B cell (primary cell): Measurements from ENCODE around the gene PRKACG. TPM values are rescaled to one million over a fixed set of nuclear protein-coding genes. Genes with fewer than 3 reads are reported as not detected.

ENCODE experiments used
- ATAC-seq: fragments of 200-7000 bp; cut with Tn5 transposase; one replicate; pipeline ENCODE4 v1.10.0; 2021; ENCODE audit warnings: low read depth, mild to moderate bottlenecking, moderate number of reproducible peaks, moderate library complexity
- CTCF ChIA-PET: fragments of 350-600 bp; sonication (Branson Sonifier 250); formaldehyde crosslinking; loops from one replicate; lab custom pipeline; 2021; ENCODE audit warnings: antibody characterized with exemption, inconsistent platforms; lab: Charles Lee
- POLR2A ChIA-PET: fragments of 350-600 bp; sonication (Branson Sonifier 250); formaldehyde crosslinking; loops from one replicate; lab custom pipeline; 2021; ENCODE audit warnings: antibody characterized with exemption; lab: Charles Lee
- DNase-seq: peaks from one replicate; pipeline ENCODE4 v3.0.0; 2013
- H2AFZ ChIP-seq: 2 replicates; pipeline ENCODE4 v1.6.1; 2012; ENCODE audit warnings: mild to moderate bottlenecking, low read depth, low read length; ENCODE audit not compliant: insufficient read depth, poor library complexity, severe bottlenecking
- H3K27ac ChIP-seq, 2 donors: 1 replicate in 1 of 2; 2 replicates in 1 of 2; pipeline ENCODE4 v1.5.1; 2012 to 2013; ENCODE audit warnings: low read length in 2 of 2, mild to moderate bottlenecking in 2 of 2, moderate library complexity in 1 of 2
- H3K27me3 ChIP-seq, 4 experiments: fragments of 200-600 bp in 1 of 4; sonication (generic) in 1 of 4; replicated peaks in 1 of 4; 1 replicate in 2 of 4; 2 replicates in 2 of 4; pipeline versions ENCODE4 v1.6.1 to v1.7.0; 2013 to 2016; ENCODE audit warnings: low read length in 3 of 4, mild to moderate bottlenecking in 2 of 4, mixed read lengths in 1 of 4, moderate library complexity in 1 of 4; ENCODE audit not compliant: insufficient read depth in 4 of 4, control insufficient read depth in 3 of 4; ENCODE audit errors: control extremely low read depth in 1 of 4
- H3K36me3 ChIP-seq, 2 experiments: replicated peaks in 1 of 2; 1 replicate in 1 of 2; 2 replicates in 1 of 2; pipeline versions ENCODE4 v1.6.1 to v1.7.1; 2013; ENCODE audit warnings: low read length in 1 of 2; ENCODE audit not compliant: insufficient read depth in 2 of 2, control insufficient read depth in 1 of 2; ENCODE audit errors: control extremely low read depth in 1 of 2, extremely low read depth in 1 of 2
- H3K4me1 ChIP-seq, 2 donors: fragments of 200-600 bp in 1 of 2; sonication (generic) in 1 of 2; 1 replicate in 1 of 2; 2 replicates in 1 of 2; pipeline versions ENCODE4 v1.5.1 to v1.6.1; 2013 to 2017; ENCODE audit warnings: low read length in 2 of 2; ENCODE audit not compliant: control insufficient read depth in 2 of 2, insufficient read depth in 2 of 2
- H3K4me2 ChIP-seq: replicated peaks from 2 replicates; pipeline ENCODE3; 2012; ENCODE audit warnings: mild to moderate bottlenecking, low read depth, low read length; ENCODE audit not compliant: poor library complexity, severe bottlenecking
- H3K4me3 ChIP-seq, 5 experiments: fragments of 200-600 bp in 1 of 5; sonication (generic) in 1 of 5; 1 replicate in 3 of 5; 2 replicates in 2 of 5; pipeline versions ENCODE4 v1.5.1 to v1.7.0; 2011 to 2016; ENCODE audit warnings: low read length in 4 of 5, mild to moderate bottlenecking in 4 of 5, low read depth in 2 of 5, control low read depth in 1 of 5, moderate library complexity in 1 of 5; ENCODE audit not compliant: insufficient read depth in 1 of 5; ENCODE audit errors: control extremely low read depth in 1 of 5, extremely low read depth in 1 of 5
- H3K79me2 ChIP-seq: fragments of 200-600 bp; sonication (generic); one replicate; pipeline ENCODE4 v1.6.0; 2016; ENCODE audit warnings: low read length; ENCODE audit not compliant: control insufficient read depth, insufficient read depth
- H3K9ac ChIP-seq: fragments of 200-600 bp; sonication (generic); 2 replicates; pipeline ENCODE4 v1.6.1; 2017; ENCODE audit warnings: mild to moderate bottlenecking, low read length, moderate library complexity
- H3K9me3 ChIP-seq, 3 donors: one replicate each; pipeline versions ENCODE4 v1.6.1 to v1.7.1; 2013; ENCODE audit warnings: low read length in 2 of 3; ENCODE audit not compliant: control insufficient read depth in 2 of 3, insufficient read depth in 1 of 3; ENCODE audit errors: control extremely low read depth in 1 of 3
- H4K20me1 ChIP-seq: 2 replicates; pipeline ENCODE4 v1.6.0; 2012; ENCODE audit warnings: mild to moderate bottlenecking, low read length; ENCODE audit not compliant: insufficient read depth, control insufficient read depth, poor library complexity, severe bottlenecking
- H3K27ac Mint-ChIP-seq: one replicate; pipeline ENCODE4 v1.8.0; 2021; ENCODE audit warnings: mixed read lengths
- H3K27me3 Mint-ChIP-seq: one replicate; pipeline ENCODE4 v1.8.0; 2021; ENCODE audit warnings: mixed read lengths
- H3K4me1 Mint-ChIP-seq: one replicate; pipeline ENCODE4 v1.8.0; 2021; ENCODE audit warnings: mixed read lengths
- H3K4me3 Mint-ChIP-seq: one replicate; pipeline ENCODE4 v1.8.0; 2021; ENCODE audit warnings: mixed read lengths
- H3K9me3 Mint-ChIP-seq: one replicate; pipeline ENCODE4 v1.8.0; 2022; ENCODE audit warnings: mixed read lengths; ENCODE audit not compliant: insufficient read depth
- EZH2 ChIP-seq: IDR thresholded peaks from 2 replicates; pipeline ENCODE4 v1.6.1; 2012; ENCODE audit warnings: borderline replicate concordance, low read depth, mild to moderate bottlenecking, moderate library complexity, low read length; ENCODE audit not compliant: insufficient read depth, poor library complexity, severe bottlenecking
- WGBS: methylation state at CpG from one replicate; pipeline ENCODE4 v1.1.5; 2013; ENCODE audit warnings: missing lambda C conversion rate; ENCODE audit not compliant: insufficient coverage; 5-methylcytosine and 5-hydroxymethylcytosine counted together
- intact Hi-C: fragments of 100-400 bp; cut with micrococcal nuclease; formaldehyde crosslinking; loops from one replicate; pipeline ENCODE4 v1.10.0; 2022
- polyA plus RNA-seq: library from polyadenylated mRNA; depleted of rRNA; stranded (reverse); fragments of >200 nt; gene quantifications from 2 replicates; pipeline ENCODE4 v1.2.3, GENCODE V29; 2012
- total RNA-seq, 2 donors: library from RNA; stranded (reverse); fragments of 120-200 nt in 1 of 2; gene quantifications; 1 replicate in 1 of 2; 2 replicates in 1 of 2; pipeline versions ENCODE4 v1.2.3 to v1.2.4, GENCODE V29; 2013 to 2022
- TF ChIP-seq, protein P1 (sequence below): fragments of 200-600 bp; IDR thresholded peaks from one replicate; pipeline ENCODE4 v1.8.0; 2022; ENCODE audit warnings: antibody characterized with exemption, mild to moderate bottlenecking

The PRKACG gene
- total and polyA plus RNA-seq, 2 donors (not counting 1 experiment from before 2014, with no cell fraction given): not detected

DNA sequence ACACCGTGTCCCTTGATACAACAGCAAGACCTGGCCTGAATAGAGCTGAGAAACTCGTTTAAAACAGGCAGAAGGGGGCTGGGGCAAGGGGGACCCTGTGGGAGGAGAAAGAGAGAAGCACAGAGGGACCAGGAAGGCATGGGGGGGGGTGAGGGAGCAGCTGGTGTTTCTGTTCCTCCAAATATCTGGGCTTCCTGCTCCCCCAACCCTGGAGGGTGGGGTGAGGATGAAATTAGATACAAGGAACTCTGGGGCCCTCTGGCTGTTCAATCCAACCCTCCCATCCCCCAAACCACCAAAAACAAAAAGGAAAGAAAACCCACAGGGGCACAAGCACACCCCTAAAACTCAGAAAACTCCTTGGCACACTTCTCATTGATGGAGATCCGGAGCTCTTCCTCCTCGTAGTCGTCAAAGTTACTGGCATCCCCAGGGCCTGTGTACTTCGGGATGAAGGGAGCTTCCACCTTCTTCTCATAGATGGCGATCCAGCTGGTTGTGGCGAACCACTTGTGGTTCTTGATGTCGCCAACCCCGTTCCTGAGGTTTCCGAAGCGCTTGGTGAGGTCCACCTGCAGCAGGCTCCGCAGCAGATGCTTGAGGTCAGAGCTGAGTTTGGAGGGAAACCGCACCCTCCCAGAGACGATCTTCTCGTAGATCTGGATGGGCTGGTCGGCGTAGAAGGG lies 1.1 kb downstream of the PRKACG start:
- Mint-ChIP-seq H3K4me3 (peak overlapping the region; percentile 48), H3K27me3 (no peaks in the 10 kb centered on the region), H3K4me1 (peaks cover 16% of the 10 kb centered on the region), H3K9me3 (no peaks in the 10 kb centered on the region), H3K27ac (no peak overlapping the region)
- no peaks in the 10 kb centered on the region for H3K79me2 ChIP-seq
- ChIA-PET CTCF (interaction anchor here (0.8 kb wide), 1 partner anchor 233 kb away, joined by 3 read pairs; a partner anchor contains a TSS), POLR2A (no interaction called here)
- H3K4me3 ChIP-seq: no peak overlapping the region
- TF ChIP-seq, protein P1, sequence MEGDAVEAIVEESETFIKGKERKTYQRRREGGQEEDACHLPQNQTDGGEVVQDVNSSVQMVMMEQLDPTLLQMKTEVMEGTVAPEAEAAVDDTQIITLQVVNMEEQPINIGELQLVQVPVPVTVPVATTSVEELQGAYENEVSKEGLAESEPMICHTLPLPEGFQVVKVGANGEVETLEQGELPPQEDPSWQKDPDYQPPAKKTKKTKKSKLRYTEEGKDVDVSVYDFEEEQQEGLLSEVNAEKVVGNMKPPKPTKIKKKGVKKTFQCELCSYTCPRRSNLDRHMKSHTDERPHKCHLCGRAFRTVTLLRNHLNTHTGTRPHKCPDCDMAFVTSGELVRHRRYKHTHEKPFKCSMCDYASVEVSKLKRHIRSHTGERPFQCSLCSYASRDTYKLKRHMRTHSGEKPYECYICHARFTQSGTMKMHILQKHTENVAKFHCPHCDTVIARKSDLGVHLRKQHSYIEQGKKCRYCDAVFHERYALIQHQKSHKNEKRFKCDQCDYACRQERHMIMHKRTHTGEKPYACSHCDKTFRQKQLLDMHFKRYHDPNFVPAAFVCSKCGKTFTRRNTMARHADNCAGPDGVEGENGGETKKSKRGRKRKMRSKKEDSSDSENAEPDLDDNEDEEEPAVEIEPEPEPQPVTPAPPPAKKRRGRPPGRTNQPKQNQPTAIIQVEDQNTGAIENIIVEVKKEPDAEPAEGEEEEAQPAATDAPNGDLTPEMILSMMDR: no peak
- no peak for TF ChIP-seq EZH2
- H3K27ac ChIP-seq: no peak overlapping the region
- H2AFZ ChIP-seq: peak overlapping the region; percentile 11
- H3K9me3 ChIP-seq: peaks cover 0 to 7% (median 0%) of the 10 kb centered on the region in 3 donors
- intact Hi-C loops: no loop called here
- peak overlapping the region; percentile 48 for H3K4me2 ChIP-seq
- no peaks in the 10 kb centered on the region for H3K27me3 ChIP-seq
- ATAC-seq: no peak
- DNase-seq: peak; percentile 22
- no peak overlapping the region for H3K9ac ChIP-seq
- WGBS: 4% methylated on average over 17 of the region's 18 CpGs
- peaks cover 0 to 7% of the 10 kb centered on the region in 2 experiments for H3K36me3 ChIP-seq
- peaks cover 8 to 14% of the 10 kb centered on the region in 2 donors for H3K4me1 ChIP-seq
- H4K20me1 ChIP-seq: no peaks in the 10 kb centered on the region

DNA sequence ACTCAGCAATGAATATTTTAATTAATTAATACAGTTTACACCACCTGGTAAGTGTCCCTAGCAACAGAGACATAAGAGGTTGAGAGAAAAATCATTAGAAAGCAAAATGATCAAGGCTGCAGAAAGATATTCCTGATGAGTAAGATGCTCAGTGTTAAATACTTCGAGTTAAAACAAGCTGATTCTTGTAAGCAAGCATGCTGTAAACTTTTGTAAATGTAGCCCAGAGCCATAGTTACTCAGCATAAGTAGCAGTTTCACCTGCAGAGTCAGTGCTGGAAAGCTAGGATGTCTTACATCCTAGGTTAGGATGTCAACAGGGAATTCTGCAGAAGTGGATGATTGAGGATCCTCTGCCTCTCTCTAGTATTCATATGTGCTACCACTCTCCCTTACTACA lies 4.2 kb downstream of the PRKACG start:
- ChIA-PET CTCF (interaction anchor here (1.6 kb wide), 1 partner anchor 10 kb away, joined by 6 read pairs; no protein-coding TSS in a partner anchor), POLR2A (no interaction called here)
- Histone ChIP-seq H3K27me3 (no peaks in the 10 kb centered on the region), H3K4me3 (no peak overlapping the region), H3K9ac (no peak overlapping the region), H4K20me1 (no peaks in the 10 kb centered on the region), H3K36me3 (peaks cover 0 to 7% of the 10 kb centered on the region in 2 experiments), H3K27ac (no peak overlapping the region), H3K4me1 (peaks cover 8 to 14% of the 10 kb centered on the region in 2 donors), H3K79me2 (no peaks in the 10 kb centered on the region), H3K4me2 (no peak overlapping the region), H3K9me3 (peaks cover 0 to 7% (median 0%) of the 10 kb centered on the region in 3 donors), H2AFZ (no peak overlapping the region)
- Mint-ChIP-seq H3K4me3 (no peak overlapping the region), H3K27ac (no peak overlapping the region), H3K4me1 (peaks cover 16% of the 10 kb centered on the region), H3K27me3 (no peaks in the 10 kb centered on the region), H3K9me3 (no peaks in the 10 kb centered on the region)
- WGBS: 100% methylated on average over 1 of the region's 1 CpG
- intact Hi-C loops: no loop called here
- no peak for ATAC-seq
- DNase-seq: no peak
- TF ChIP-seq, protein P1: no peak
- TF ChIP-seq EZH2: no peak
